T-helper 1 cell treated with Interleukin-12 subunit alpha and Interleukin-12 subunit beta and Interleukin-4 antibody, amounts not matched to agents 30 μg/mL and 1 μg/mL, for 36 hours (primary cell): ENCODE data around the gene PTGES3.
"Not testable (repeated sequence)": the region's sequence is repeated elsewhere in the genome, so short reads cannot be mapped to it uniquely, and the experiment has no call there.

Experiments
- H3K27ac Mint-ChIP-seq: one replicate; pipeline ENCODE4 v1.8.0; 2021; ENCODE audit warnings: mild to moderate bottlenecking, mixed read lengths
- H3K27me3 Mint-ChIP-seq: one replicate; pipeline ENCODE4 v1.8.0; 2021; ENCODE audit warnings: low read depth, mixed read lengths
- H3K36me3 Mint-ChIP-seq: one replicate; pipeline ENCODE4 v1.8.0; 2021; ENCODE audit warnings: low read depth, mixed read lengths
- H3K4me1 Mint-ChIP-seq: one replicate; pipeline ENCODE4 v1.8.0; 2021; ENCODE audit warnings: low read depth, mixed read lengths
- H3K4me3 Mint-ChIP-seq: one replicate; pipeline ENCODE4 v1.8.0; 2021; ENCODE audit warnings: mild to moderate bottlenecking, moderate library complexity, mixed read lengths
- H3K9me3 Mint-ChIP-seq: one replicate; pipeline ENCODE4 v1.8.0; 2021; ENCODE audit warnings: mixed read lengths

Gene PTGES3

DNA sequence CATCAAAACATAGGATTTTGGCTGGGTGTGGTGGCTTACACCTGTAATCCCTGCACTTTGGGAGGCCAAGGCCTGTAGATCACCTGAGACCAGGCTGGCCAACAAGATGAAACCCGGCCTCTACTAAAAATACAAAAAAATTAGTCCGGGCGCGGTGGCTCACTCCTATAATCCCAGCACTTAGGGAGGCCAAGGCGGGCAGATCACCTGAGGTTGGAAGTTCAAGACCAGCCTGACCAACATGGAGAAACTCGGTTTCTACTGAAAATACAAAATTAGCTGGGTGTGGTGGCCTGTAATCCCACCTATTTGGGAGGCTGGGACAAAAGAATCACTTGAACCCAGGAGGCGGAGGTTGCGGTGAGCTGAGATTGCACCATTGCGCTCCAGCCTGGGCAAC lies 40.1 kb downstream of the PTGES3 start:
- H3K9me3 Mint-ChIP-seq, H3K27ac Mint-ChIP-seq, H3K27me3 Mint-ChIP-seq, H3K4me3 Mint-ChIP-seq: not testable (repeated sequence)
- peaks cover 27% of the 10 kb centered on the region for H3K36me3 Mint-ChIP-seq
- peaks cover 19% of the 10 kb centered on the region for H3K4me1 Mint-ChIP-seq

DNA sequence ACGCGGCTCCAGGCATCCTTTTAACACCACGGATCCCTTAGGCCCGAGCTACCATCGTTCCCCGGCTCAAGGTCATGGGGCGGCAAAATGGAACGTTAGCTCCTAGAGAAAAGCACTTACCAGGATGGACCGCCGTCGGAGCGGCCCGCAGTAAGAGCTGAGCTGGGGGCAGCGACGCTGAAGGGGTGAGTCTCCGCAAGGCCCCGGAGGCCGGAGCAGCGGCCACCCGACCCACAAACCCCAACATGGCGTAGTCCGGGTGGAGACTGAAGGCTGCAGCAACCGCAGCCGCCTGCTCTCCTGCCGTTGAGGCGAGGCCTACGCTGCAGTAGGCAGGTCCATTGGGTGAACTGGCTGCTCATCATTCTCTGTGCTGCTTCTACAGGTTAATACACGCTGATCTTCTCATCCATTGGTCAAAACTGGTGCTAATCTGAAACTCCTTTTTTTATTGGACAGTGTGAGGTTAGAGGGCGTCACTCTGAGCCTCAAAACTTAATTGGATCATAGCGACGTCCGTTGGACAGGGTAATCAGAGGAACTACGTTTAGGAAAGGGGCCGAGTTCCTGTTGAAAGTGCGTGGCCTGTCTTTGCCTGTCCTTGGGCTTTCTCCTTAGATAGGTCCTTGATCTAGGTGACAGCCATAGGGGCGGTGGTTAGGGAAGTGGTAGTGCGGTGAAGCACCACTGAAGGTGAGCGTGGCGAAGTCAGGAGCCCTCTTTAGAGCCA lies 42.2 kb downstream of the PTGES3 start, which contains the start of gene ATP5F1B:
Gene ATP5F1B (minus strand): TSS at position 268 of the 730 bp plus-strand sequence. CDS start 21 bp downstream, at position 247.
- Mint-ChIP-seq H3K27ac (peak within 1 kb of the TSS; percentile 99), H3K27me3 (no peaks in the 10 kb centered on the region), H3K36me3 (peaks cover 35% of the 10 kb centered on the region), H3K4me3 (peak within 1 kb of the TSS; percentile 96), H3K9me3 (no peaks in the 10 kb centered on the region), H3K4me1 (peaks cover 25% of the 10 kb centered on the region)

DNA sequence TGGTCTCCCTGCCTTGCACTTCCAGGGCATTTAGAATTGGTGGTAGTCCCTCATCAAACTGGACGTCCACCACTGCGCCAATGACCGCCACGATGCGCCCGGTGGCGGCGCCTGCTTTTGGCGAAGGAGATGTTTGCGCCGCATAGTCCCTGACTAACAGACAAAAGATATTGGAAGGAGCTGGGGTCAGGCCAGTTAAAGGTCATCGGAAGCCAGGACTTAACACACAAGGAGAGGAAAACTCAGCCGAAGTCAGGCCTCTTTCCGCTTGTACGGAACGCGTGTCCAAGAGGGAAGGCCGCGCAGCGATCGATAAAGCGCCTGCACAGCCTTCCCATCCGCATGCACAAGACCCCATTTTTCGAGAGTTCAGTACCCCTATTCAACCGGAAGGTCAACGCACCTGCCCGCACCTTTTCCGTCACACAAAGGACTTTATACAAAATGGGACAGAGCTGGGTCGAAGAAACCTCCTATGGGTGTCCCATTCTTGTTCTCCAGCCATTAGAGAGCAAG lies 42.8 kb downstream of the PTGES3 start:
- Mint-ChIP-seq H3K36me3 (peaks cover 38% of the 10 kb centered on the region), H3K9me3 (no peaks in the 10 kb centered on the region), H3K27ac (peak overlapping the region; percentile 99), H3K27me3 (no peaks in the 10 kb centered on the region), H3K4me1 (peaks cover 25% of the 10 kb centered on the region), H3K4me3 (peak overlapping the region; percentile 96)

DNA sequence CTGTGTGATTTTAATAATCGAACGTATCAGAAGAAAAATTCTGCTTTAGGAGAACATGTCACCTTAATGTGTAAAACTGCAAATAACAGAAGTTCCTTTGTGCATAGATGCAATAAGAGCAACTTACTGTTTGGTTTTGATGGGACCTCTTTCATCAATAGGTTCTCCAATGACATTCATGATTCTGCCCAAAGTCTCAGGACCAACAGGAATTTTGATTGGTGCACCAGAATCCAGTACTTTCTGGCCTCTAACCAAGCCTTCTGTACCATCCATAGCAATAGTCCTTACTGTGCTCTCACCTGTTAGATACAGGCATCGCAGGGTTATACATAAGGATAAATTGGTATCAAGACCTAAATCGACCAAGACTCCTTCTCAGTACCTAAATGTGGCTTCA lies 43.4 kb downstream of the PTGES3 start:
- peaks cover 25% of the 10 kb centered on the region for H3K4me1 Mint-ChIP-seq
- peaks cover 42% of the 10 kb centered on the region for H3K36me3 Mint-ChIP-seq
- no peaks in the 10 kb centered on the region for H3K27me3 Mint-ChIP-seq
- H3K27ac Mint-ChIP-seq, result peak overlapping the region; percentile 99
- peak overlapping the region; percentile 96 for H3K4me3 Mint-ChIP-seq
- H3K9me3 Mint-ChIP-seq, result no peaks in the 10 kb centered on the region

DNA sequence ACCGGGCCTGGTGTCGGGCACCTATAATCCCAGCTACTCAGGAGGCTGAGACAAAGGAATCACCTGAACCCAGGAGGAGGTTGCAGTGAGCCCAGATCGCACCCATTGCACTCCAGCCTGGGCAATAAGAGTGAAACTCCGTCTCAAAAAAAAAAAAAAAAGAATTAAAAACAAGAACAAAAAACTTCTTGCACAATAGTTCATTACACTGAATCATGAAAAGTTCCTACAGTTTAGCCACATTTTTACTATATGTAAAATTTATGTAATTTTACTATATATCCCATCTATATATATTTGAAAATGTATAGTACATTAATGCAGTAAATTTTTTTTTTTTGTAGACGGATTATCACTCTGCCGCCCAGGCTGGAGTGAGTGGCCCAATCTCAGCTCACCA lies 46.9 kb downstream of the PTGES3 start:
- Mint-ChIP-seq H3K27me3 (no peaks in the 10 kb centered on the region), H3K9me3 (no peaks in the 10 kb centered on the region), H3K36me3 (peaks cover 63% of the 10 kb centered on the region), H3K4me1 (peaks cover 41% of the 10 kb centered on the region), H3K4me3 (no peak overlapping the region), H3K27ac (no peak overlapping the region)

DNA sequence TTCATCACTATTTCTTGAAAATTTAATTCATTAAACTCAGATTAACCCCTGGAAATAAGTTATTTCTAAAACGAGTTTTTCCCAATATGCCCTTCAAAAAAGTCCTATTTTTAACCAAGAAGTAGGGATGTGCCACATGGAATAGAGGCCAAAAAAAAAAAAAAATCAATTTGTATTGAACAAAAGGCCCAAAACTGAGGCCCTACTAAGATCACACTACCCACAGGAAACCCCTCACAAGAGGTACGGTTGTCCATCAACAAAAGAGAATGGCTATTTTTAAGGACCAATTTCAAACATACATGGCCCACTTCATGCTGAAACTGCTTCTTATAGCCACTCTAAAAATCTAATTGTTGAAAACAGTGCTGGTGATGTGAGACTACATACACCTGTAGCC lies 50.5 kb downstream of the PTGES3 start:
- Mint-ChIP-seq H3K27ac (no peak overlapping the region), H3K36me3 (peaks cover 35% of the 10 kb centered on the region), H3K9me3 (no peaks in the 10 kb centered on the region), H3K4me3 (no peak overlapping the region), H3K27me3 (no peaks in the 10 kb centered on the region), H3K4me1 (peaks cover 50% of the 10 kb centered on the region)

DNA sequence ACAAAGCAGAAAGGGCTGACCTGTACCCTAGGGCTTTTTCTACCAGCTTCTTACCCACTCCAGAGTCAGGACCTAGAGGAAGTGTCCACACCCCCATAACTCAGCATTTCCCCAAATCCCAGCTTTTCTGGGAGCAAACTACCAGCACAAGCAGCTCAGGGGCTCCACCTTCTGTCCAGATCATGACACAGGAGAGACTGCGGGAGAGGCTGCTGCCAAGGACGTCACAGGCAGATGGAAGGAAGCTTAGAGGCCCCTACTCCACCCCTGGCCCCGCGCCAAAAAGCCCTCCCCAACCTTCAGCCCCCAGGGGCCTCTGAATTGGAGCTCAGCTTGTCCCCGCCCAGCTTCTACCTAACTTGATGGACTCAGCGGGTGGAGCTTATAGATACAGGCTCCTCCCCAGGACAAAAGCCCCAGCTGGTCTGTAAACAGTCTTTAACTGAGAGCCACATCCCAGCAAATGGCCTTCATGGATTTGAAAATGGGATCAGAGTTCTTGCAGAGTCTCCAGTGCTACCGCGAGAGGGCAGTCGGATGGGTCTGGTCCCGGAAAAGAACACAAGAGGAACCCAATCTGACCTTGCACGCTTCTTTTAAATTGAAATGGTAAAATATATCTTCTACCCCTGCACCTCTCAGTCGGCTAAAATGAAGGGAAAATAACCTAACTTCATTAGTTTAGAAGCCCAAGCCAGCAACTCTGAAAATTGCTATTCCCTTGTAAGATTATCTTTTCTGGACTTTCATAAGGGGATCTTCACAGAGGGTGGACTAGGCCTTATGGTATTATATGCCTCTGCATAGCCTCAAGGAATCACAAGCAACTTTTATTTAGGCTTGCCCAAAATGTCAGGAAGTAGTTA lies 51.2 kb downstream of the PTGES3 start:
- peaks cover 28% of the 10 kb centered on the region for H3K36me3 Mint-ChIP-seq
- H3K4me1 Mint-ChIP-seq, result peaks cover 51% of the 10 kb centered on the region
- no peaks in the 10 kb centered on the region for H3K27me3 Mint-ChIP-seq
- H3K27ac Mint-ChIP-seq, result peak overlapping the region; percentile 97
- H3K9me3 Mint-ChIP-seq, result no peaks in the 10 kb centered on the region
- H3K4me3 Mint-ChIP-seq, result peak overlapping the region; percentile 97

DNA sequence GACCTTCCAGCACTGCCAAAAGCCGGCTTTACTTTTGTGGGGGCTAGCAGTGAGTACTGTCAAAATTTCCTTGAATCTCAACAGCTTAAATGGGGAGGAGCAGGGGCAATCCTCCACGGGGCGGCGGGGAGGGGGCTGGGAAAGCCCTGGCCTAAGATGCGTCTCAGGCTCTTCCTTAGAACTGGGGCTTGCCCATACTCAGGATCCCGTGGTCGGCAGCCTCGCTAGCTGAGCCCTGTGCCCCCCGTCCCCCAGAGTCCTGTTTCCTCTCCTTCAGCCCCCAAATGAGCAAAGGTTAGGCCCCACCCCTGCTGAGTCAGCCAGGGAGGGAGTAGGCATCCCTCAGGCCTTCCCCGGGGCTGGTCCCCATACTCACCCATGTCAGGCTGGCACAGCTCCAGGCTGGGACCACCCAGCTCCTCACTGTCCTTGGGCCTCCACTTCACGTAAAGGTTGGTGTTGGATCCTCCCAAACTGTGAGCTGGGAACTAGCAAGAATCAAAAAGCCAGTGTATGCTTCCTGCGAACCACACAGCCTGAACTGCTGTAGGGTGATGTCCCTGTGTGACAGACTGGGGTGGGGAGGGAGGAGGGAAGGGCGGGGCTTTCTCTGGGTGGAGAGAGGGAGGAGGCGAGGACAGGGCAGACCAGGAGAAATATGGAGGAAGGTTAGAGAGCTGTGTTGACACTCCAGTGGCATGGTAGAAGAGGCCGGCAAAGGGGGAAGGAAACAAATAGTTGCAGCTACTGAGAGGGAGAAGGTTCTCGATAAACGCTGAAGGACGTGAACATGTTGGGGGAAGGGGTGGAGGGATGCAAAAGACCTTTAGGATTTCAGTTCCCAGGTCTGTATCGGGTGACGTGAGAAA lies 52.0 kb downstream of the PTGES3 start:
- Mint-ChIP-seq H3K4me3 (peak overlapping the region; percentile 97), H3K27ac (peak overlapping the region; percentile 97), H3K4me1 (peaks cover 59% of the 10 kb centered on the region), H3K27me3 (no peaks in the 10 kb centered on the region), H3K36me3 (peaks cover 28% of the 10 kb centered on the region), H3K9me3 (no peaks in the 10 kb centered on the region)

DNA sequence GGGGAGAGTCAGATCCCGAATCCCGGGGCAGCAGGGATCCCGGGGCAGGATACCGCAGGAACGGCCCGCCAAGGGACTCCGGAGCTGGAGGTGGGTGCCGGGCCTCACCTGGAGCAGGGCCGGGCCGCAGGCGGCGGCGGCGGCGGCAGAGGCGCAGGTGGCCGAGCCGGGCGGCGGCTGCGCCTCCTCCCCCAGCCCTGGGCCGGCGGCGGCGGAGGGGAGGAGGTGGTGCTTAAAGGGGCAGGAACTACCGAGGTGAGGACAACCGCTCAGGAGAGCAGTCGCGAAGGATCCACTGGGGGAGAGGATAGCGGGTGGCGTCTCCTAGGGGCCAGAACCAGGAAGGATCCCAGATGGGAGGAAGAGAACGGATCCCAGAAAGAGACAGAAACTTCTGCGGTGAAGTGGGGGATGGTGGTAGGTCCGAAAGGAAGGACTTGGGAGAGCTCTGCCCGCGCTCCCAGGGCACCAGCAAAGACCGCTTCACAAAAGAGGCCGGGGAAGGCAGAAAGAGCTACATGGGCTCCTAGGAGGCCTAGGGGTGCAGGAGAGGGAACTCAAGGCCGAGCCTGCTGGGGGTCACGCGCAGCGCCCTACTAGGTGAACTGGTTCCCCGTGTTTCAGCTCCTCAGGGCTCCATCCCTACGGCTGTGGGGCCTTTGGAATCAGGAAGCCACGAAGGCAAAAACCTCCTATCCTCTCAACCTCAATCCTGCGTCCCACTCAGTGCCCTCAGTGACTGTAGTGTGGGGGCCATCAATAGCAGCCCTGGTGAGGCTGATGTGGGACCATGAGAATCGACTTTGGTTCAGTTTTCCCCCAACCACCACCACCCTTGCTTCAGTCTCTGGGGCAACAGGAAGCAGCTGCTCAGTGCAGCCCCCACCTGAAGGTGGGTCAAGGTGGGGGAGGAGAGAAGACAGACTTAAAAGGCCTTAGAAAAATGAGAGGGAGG lies 53.0 kb downstream of the PTGES3 start:
- peaks cover 28% of the 10 kb centered on the region for H3K36me3 Mint-ChIP-seq
- H3K4me1 Mint-ChIP-seq, result peaks cover 67% of the 10 kb centered on the region

DNA sequence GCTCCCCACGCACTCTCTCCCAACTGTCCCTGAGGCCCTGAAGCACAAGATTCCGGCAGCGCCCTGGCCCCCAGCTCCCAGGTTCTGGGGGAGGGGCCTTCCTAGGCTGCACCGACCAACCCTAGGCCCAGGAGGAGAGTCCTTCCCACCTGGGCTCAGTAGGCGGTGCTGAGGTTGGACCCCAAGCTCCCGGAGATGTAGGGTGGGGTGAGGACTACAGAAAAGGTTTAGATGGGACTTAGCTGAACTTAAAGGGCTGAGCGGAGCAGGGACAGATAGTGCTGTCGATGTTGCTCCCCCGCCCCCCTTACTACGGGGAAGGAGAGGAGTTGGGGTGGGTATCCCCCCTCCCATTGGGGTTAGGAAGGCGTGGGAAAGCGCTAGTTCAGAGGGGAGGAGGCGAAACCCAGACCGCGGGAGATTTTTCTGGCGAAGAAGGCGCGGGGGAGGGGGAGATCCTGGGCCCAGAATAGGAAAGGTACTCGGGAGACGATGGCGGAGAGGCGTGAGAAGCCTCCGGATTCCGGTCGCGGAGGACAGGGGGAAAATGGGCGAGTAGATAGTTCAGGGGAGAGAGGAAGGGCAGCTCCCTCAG lies 53.7 kb downstream of the PTGES3 start:
- Mint-ChIP-seq H3K27me3 (no peaks in the 10 kb centered on the region), H3K36me3 (peaks cover 24% of the 10 kb centered on the region), H3K9me3 (no peaks in the 10 kb centered on the region), H3K27ac (peak overlapping the region; percentile 86), H3K4me1 (peaks cover 67% of the 10 kb centered on the region), H3K4me3 (peak overlapping the region; percentile 98)

More for the DNA sequence above, 53.0 kb downstream of the PTGES3 start:
- peak overlapping the region; percentile 98 for H3K4me3 Mint-ChIP-seq
- no peaks in the 10 kb centered on the region for H3K9me3 Mint-ChIP-seq
- H3K27ac Mint-ChIP-seq, result peak overlapping the region; percentile 97
- H3K27me3 Mint-ChIP-seq, result no peaks in the 10 kb centered on the region

DNA sequence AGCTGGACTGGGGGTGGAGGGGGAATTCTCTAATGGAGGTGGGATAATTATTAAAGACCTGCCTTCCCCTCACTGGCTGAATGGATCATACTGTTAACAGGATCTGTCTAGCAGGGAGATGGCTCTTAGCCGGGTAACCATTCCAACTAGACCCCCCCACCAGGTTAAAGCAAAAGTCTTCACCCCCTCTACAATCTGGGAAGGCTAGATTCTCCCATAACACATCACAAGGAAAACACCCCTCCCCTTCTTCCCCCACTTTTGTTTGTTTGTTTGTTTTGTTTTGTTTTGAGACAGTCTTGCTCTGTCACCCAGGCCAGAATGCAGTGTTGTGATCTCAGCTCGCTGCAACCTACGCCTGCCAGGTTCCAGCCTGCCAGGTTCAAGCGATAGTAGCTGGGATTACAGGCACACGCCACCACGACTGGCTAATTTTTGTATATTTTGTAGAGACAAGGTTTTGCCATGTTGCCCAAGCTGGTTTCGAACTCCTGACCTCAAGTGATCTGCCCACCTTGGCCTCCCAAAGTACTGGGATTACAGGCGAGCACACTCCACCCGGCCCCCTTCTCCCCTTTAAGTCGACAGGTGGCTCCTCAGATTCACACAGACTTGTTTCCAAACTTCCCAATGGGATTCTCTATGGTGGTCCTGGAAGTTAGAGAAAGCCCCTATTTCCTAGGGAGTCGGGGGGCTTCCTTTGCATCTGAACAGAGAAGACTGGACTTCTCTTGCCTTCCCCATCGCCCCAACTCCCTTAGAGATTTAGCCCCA lies 54.4 kb downstream of the PTGES3 start:
- Mint-ChIP-seq H3K27ac (peak overlapping the region; percentile 86), H3K9me3 (no peaks in the 10 kb centered on the region), H3K4me3 (peak overlapping the region; percentile 98), H3K4me1 (peaks cover 65% of the 10 kb centered on the region), H3K36me3 (peaks cover 23% of the 10 kb centered on the region), H3K27me3 (no peaks in the 10 kb centered on the region)

DNA sequence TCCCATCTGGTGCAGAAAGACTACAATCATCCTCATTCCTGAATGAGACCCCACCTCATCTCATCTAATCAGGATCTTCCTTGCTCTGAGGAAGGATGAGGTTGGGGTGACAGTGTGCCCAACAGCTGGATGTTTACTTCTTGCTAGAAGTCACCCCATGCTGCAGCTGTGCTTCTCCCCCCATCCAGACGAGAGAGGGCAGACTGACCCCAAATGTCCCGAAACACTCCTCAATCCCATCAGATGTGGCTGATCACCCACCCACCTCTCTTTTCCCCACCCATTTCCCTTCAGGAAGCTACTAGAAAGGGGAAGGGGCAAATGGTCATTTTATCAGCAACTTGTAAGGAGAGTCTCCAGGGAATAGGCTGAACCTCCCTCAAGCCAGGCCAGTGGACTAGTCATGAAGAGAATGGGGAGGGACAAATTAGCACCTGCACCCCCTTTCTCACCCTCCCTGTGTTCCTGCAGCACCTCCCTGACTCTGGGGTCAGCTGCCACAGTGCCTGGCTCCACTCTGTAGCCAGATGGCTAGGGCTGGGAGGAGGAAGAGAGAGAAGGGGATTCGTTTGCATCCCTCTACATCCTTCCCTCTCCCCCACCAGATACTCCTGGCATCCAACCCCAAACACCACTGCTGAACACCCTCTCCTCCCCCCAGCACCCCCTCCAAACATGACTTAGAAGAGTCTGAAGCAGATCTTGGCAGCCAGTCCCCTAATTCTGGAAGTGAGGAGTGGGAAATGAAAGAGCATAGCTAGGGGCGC lies 55.2 kb downstream of the PTGES3 start:
- no peak overlapping the region for H3K27ac Mint-ChIP-seq
- H3K9me3 Mint-ChIP-seq, result no peaks in the 10 kb centered on the region
- H3K4me1 Mint-ChIP-seq, result peaks cover 70% of the 10 kb centered on the region
- H3K27me3 Mint-ChIP-seq, result no peaks in the 10 kb centered on the region
- H3K4me3 Mint-ChIP-seq, result peak overlapping the region; percentile 57
- H3K36me3 Mint-ChIP-seq, result peaks cover 21% of the 10 kb centered on the region
